Hepatocyte (in vitro differentiated cells): ENCODE results near the gene GNG11. TPM values are rescaled to one million over a fixed set of nuclear protein-coding genes. Genes with fewer than 3 reads are reported as not detected.

Experiments used
- DNase-seq: peaks from one replicate; pipeline ENCODE4 v3.0.0-alpha.2; 2016; ENCODE audit warnings: low spot score
- H2AFZ ChIP-seq: fragments of 200-600 bp; sonication (generic); 2 replicates; pipeline ENCODE4 v1.6.0; 2016; ENCODE audit warnings: antibody characterized with exemption, mild to moderate bottlenecking
- H3K27ac ChIP-seq: fragments of 200-600 bp; sonication (generic); 2 replicates; pipeline ENCODE4 v1.5.1; 2016; ENCODE audit warnings: mild to moderate bottlenecking
- H3K27me3 ChIP-seq: fragments of 200-600 bp; sonication (generic); 2 replicates; pipeline ENCODE4 v1.6.1; 2016
- H3K36me3 ChIP-seq: fragments of 200-600 bp; sonication (generic); replicated peaks from 2 replicates; pipeline ENCODE4 v1.5.1; 2016; ENCODE audit warnings: low read depth; ENCODE audit not compliant: insufficient read depth
- H3K4me1 ChIP-seq: fragments of 200-600 bp; sonication (generic); 2 replicates; pipeline ENCODE4 v1.5.1; 2016; ENCODE audit warnings: mild to moderate bottlenecking, moderate library complexity; ENCODE audit not compliant: insufficient read depth
- H3K4me2 ChIP-seq: fragments of 200-600 bp; sonication (generic); 2 replicates; pipeline ENCODE4 v1.6.0; 2016
- H3K4me3 ChIP-seq: fragments of 200-600 bp; sonication (generic); 2 replicates; pipeline ENCODE4 v1.5.1; 2016; ENCODE audit warnings: mild to moderate bottlenecking
- H3K79me2 ChIP-seq: fragments of 200-600 bp; sonication (generic); 2 replicates; pipeline ENCODE4 v1.6.0; 2017; ENCODE audit warnings: mild to moderate bottlenecking
- H3K9me2 ChIP-seq: fragments of 200-600 bp; sonication (generic); replicated peaks from 2 replicates; pipeline ENCODE4 v1.6.0; 2017; ENCODE audit warnings: mild to moderate bottlenecking; ENCODE audit not compliant: insufficient read depth
- H3K9me3 ChIP-seq: fragments of 200-600 bp; sonication (generic); 2 replicates; pipeline ENCODE4 v1.5.1; 2016; ENCODE audit warnings: low read depth, mild to moderate bottlenecking
- H4K20me1 ChIP-seq: fragments of 200-600 bp; sonication (generic); 2 replicates; pipeline ENCODE4 v1.6.0; 2016; ENCODE audit warnings: mild to moderate bottlenecking; ENCODE audit not compliant: insufficient read depth, poor library complexity, severe bottlenecking
- CTCF ChIP-seq: fragments of 200-600 bp; sonication (generic); IDR thresholded peaks from 2 replicates; pipeline ENCODE4 v1.5.1; 2016; ENCODE audit warnings: antibody characterized with exemption, mild to moderate bottlenecking; ENCODE audit not compliant: poor library complexity
- EZH2 ChIP-seq: fragments of 200-600 bp; sonication (generic); IDR thresholded peaks from 2 replicates; pipeline ENCODE4 v1.6.1; 2016; ENCODE audit warnings: antibody characterized with exemption, mild to moderate bottlenecking, borderline replicate concordance
- EZH2phosphoT487 ChIP-seq: fragments of 200-600 bp; sonication (generic); IDR thresholded peaks from one replicate; pipeline ENCODE4 v1.6.1; 2018; ENCODE audit warnings: antibody characterized with exemption, mild to moderate bottlenecking, low read depth, moderate library complexity; ENCODE audit not compliant: unreplicated experiment, severe bottlenecking
- WGBS: methylation state at CpG from one replicate; pipeline ENCODE4 v1.1.6; 2016; ENCODE audit warnings: low lambda C conversion rate; ENCODE audit errors: missing lambda C conversion rate; 5-methylcytosine and 5-hydroxymethylcytosine counted together
- polyA plus RNA-seq: library from polyadenylated mRNA; unstranded; fragments of >200 nt; fragmentation: Nextera tagmentation; extraction: Ambion mirVana; gene quantifications from 2 replicates; pipeline ENCODE4 v1.2.1, GENCODE V29; 2016
- total RNA-seq: library from RNA; depleted of rRNA; stranded (reverse); fragments of >200 nt; gene quantifications from 2 replicates; pipeline ENCODE4 v1.2.3, GENCODE V29; 2014

GNG11 gene
- total and polyA plus RNA-seq, 2 experiments from 2014 or later, result 11.2 to 18.0 TPM

DNA sequence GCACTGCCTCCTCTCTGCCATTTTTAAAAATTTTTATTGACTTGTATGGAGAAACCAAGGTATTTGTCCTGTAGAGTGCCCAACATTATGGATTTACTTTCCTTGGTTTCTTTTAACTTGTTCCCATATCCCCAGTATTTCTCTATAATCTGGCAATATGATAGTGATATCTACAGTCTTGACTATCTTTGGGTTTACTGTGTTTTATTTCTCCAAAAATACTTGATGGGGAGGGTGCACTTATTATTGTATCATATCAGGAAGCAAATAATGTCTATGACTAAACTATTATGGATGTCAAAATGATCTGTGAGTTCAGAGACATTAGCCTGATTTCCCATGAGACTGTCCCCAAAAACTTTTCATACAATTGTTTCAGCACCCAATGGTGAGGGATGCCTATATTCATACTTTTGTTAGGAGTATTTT lies 37.6 kb upstream of the GNG11 start:
- Histone ChIP-seq H3K79me2 (no peaks in the 10 kb centered on the region), H3K4me1 (no peaks in the 10 kb centered on the region), H3K9me2 (no peaks in the 10 kb centered on the region)

GRCh38 chr7:93884541-93884940 lies 37.0 kb upstream of the GNG11 start:
- no peak for DNase-seq
- H3K4me3 ChIP-seq, result no peak overlapping the region
- TF ChIP-seq EZH2phosphoT487 (no peak), EZH2 (no peak), CTCF (no peak)

More for the DNA sequence above, 37.6 kb upstream of the GNG11 start:
- Histone ChIP-seq H3K27ac (no peak overlapping the region), H3K4me2 (no peak overlapping the region), H3K36me3 (no peaks in the 10 kb centered on the region), H2AFZ (no peak overlapping the region), H4K20me1 (no peaks in the 10 kb centered on the region), H3K9me3 (no peaks in the 10 kb centered on the region), H3K27me3 (peaks cover 13% of the 10 kb centered on the region), H3K4me3 (no peak overlapping the region)
- no peak for DNase-seq
- TF ChIP-seq EZH2phosphoT487 (no peak), CTCF (no peak), EZH2 (no peak)

GRCh38 chr7:93889261-93889660 lies 32.3 kb upstream of the GNG11 start:
- H3K36me3 ChIP-seq, result no peaks in the 10 kb centered on the region
- no peaks in the 10 kb centered on the region for H3K9me3 ChIP-seq
- H2AFZ ChIP-seq, result no peak overlapping the region
- peak overlapping the region; percentile 96 for H3K4me2 ChIP-seq
- no peak overlapping the region for H3K4me3 ChIP-seq
- peaks cover 39% of the 10 kb centered on the region for H3K27me3 ChIP-seq
- no peak overlapping the region for H3K27ac ChIP-seq
- H3K79me2 ChIP-seq, result no peaks in the 10 kb centered on the region
- H4K20me1 ChIP-seq, result no peaks in the 10 kb centered on the region
- TF ChIP-seq CTCF, result no peak
- TF ChIP-seq EZH2phosphoT487, result no peak
- TF ChIP-seq EZH2, result no peak
- 88% methylated on average over 3 of the region's 3 CpGs for WGBS
- DNase-seq, result no peak
- no peaks in the 10 kb centered on the region for H3K4me1 ChIP-seq
- H3K9me2 ChIP-seq, result no peaks in the 10 kb centered on the region

More at GRCh38 chr7:93884541-93884940, 37.0 kb upstream of the GNG11 start:
- H3K4me1 ChIP-seq, result no peaks in the 10 kb centered on the region
- no peaks in the 10 kb centered on the region for H4K20me1 ChIP-seq
- H2AFZ ChIP-seq, result no peak overlapping the region
- H3K79me2 ChIP-seq, result no peaks in the 10 kb centered on the region
- no peak overlapping the region for H3K27ac ChIP-seq
- 95% methylated on average over 1 of the region's 1 CpG for WGBS
- H3K9me3 ChIP-seq, result no peaks in the 10 kb centered on the region
- H3K36me3 ChIP-seq, result no peaks in the 10 kb centered on the region
- peaks cover 18% of the 10 kb centered on the region for H3K27me3 ChIP-seq
- H3K9me2 ChIP-seq, result no peaks in the 10 kb centered on the region
- H3K4me2 ChIP-seq, result no peak overlapping the region

DNA sequence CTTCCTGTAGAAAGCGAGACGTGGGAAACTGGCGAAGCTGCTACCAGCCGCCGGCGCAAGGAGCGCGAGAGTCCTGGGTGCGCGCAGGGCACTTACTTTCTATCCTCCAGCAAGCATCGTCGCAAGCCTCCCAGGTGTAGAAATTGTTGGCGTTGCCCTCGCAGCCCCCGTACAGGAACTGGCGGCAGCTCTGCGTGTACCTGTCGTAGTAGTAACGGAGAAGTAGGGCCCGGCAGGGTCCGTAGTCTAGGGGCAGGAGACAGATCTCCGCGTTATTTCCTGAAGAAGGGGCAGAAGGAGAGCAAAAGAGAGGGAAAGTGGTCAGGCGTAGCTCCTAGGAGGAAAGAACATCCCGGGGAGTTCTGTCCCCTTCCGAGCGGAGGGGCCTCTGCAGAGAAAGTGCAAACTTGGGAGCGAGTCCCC lies 31.5 kb upstream of the GNG11 start:
- H3K79me2 ChIP-seq, result no peaks in the 10 kb centered on the region
- H3K27me3 ChIP-seq, result peaks cover 39% of the 10 kb centered on the region
- H3K4me3 ChIP-seq, result peak overlapping the region; percentile 68
- H3K4me1 ChIP-seq, result no peaks in the 10 kb centered on the region
- peak overlapping the region; percentile 96 for H3K4me2 ChIP-seq
- no peaks in the 10 kb centered on the region for H4K20me1 ChIP-seq
- H3K9me3 ChIP-seq, result no peaks in the 10 kb centered on the region
- no peaks in the 10 kb centered on the region for H3K9me2 ChIP-seq
- whole genome bisulfite sequencing, result 1% methylated on average over 28 of the region's 28 CpGs
- H2AFZ ChIP-seq, result peak overlapping the region; percentile 91
- no peaks in the 10 kb centered on the region for H3K36me3 ChIP-seq
- DNase-seq, result peak; percentile 56
- no peak overlapping the region for H3K27ac ChIP-seq
- TF ChIP-seq EZH2, result peak; percentile 24
- no peak for TF ChIP-seq EZH2phosphoT487
